Measurements from ENCODE around the gene PDE11A. TPM values are rescaled to one million over a fixed set of nuclear protein-coding genes. Genes with fewer than 3 reads are reported as not detected.

PDE11A gene
- total and polyA plus RNA-seq, 4 donors: 1.0 to 5.9 (median 1.7) TPM

- Histone ChIP-seq H3K27ac (ENCODE audit: low read depth in 1 of 2, low read length in 2 of 2) (no peak overlapping the region), H3K36me3 (ENCODE audit: control insufficient read depth in 4 of 4, insufficient read depth in 3 of 4, low read depth in 1 of 4, low read length in 3 of 4) (no peaks in the 10 kb centered on the region), H3K9ac (ENCODE audit: low read depth in 1 of 2, low read length in 2 of 2) (no peak overlapping the region), H3K9me3 (ENCODE audit: control insufficient read depth in 4 of 4, low read length in 3 of 4) (no peaks in the 10 kb centered on the region), H3K4me1 (ENCODE audit: control insufficient read depth in 4 of 4, insufficient read depth in 4 of 4, low read length in 3 of 4) (peaks cover 2 to 33% (median 14%) of the 10 kb centered on the region in 4 donors), H3K27me3 (ENCODE audit: control insufficient read depth in 4 of 4, insufficient read depth in 4 of 4, low read length in 3 of 4) (no peaks in the 10 kb centered on the region), H3K4me3 (ENCODE audit: low read depth in 1 of 3, low read length in 3 of 3) (no peak overlapping the region)
- TF ChIP-seq RXRA (IDR thresholded peaks at IDR 0.05): no peak
- TF ChIP-seq EGR1 (IDR thresholded peaks at IDR 0.05; ENCODE audit: low read depth in 2 of 2): no peak
- no peak for TF ChIP-seq REST (IDR thresholded peaks at IDR 0.05)
- no peak for TF ChIP-seq SP1 (IDR thresholded peaks at IDR 0.05)
- no peak for TF ChIP-seq RAD21 (IDR thresholded peaks at IDR 0.05)
- no peak for TF ChIP-seq NR2F2 (IDR thresholded peaks at IDR 0.05)
- TF ChIP-seq FOXA2 (IDR thresholded peaks at IDR 0.05): no peak
- TF ChIP-seq HNF4G (IDR thresholded peaks at IDR 0.05): no peak
- no peak for TF ChIP-seq ATF3 (IDR thresholded peaks at IDR 0.05)
- no peak for TF ChIP-seq ZBTB33 (IDR thresholded peaks at IDR 0.05)
- TF ChIP-seq TAF1 (conservative IDR thresholded peaks at IDR 0.05): no peak
- no peak for TF ChIP-seq HNF4A (conservative IDR thresholded peaks at IDR 0.05)
- no peak for TF ChIP-seq FOXA1 (IDR thresholded peaks at IDR 0.05)
- TF ChIP-seq YY1 (IDR thresholded peaks at IDR 0.05): no peak
- DNase-seq (ENCODE audit: low spot score): no peak
- WGBS: 94% methylated on average over 1 of the region's 1 CpG
Observed at GRCh38 chr2:178068823-178069454, 3.6 kb downstream of the PDE11A start.

- WGBS: 90% methylated on average over 1 of the region's 1 CpG
- H3K4me3 ChIP-seq (ENCODE audit: low read depth in 1 of 3, low read length in 3 of 3): no peak overlapping the region
- TF ChIP-seq YY1 (IDR thresholded peaks at IDR 0.05): no peak
- no peak for TF ChIP-seq MAX (IDR thresholded peaks at IDR 0.05)
- no peak for TF ChIP-seq FOXA2 (IDR thresholded peaks at IDR 0.05)
- TF ChIP-seq SP1 (IDR thresholded peaks at IDR 0.05): no peak
- no peak for TF ChIP-seq FOXA1 (IDR thresholded peaks at IDR 0.05)
- no peak for TF ChIP-seq EGR1 (IDR thresholded peaks at IDR 0.05; ENCODE audit: low read depth in 2 of 2)
- no peak for TF ChIP-seq NR2F2 (IDR thresholded peaks at IDR 0.05)
- no peaks in the 10 kb centered on the region for H3K27me3 ChIP-seq (ENCODE audit: control insufficient read depth in 4 of 4, insufficient read depth in 4 of 4, low read length in 3 of 4)
- no peaks in the 10 kb centered on the region for H3K9me3 ChIP-seq (ENCODE audit: control insufficient read depth in 4 of 4, low read length in 3 of 4)
- H3K27ac ChIP-seq (ENCODE audit: low read depth in 1 of 2, low read length in 2 of 2): no peak overlapping the region
- H3K4me1 ChIP-seq (ENCODE audit: control insufficient read depth in 4 of 4, insufficient read depth in 4 of 4, low read length in 3 of 4): peaks cover 2 to 17% (median 9%) of the 10 kb centered on the region in 4 donors
- H3K36me3 ChIP-seq (ENCODE audit: control insufficient read depth in 4 of 4, insufficient read depth in 3 of 4, low read depth in 1 of 4, low read length in 3 of 4): no peaks in the 10 kb centered on the region
- H3K9ac ChIP-seq (ENCODE audit: low read depth in 1 of 2, low read length in 2 of 2): no peak overlapping the region
- no peak for DNase-seq (ENCODE audit: low spot score)
Observed at GRCh38 chr2:178066890-178067669, 5.5 kb downstream of the PDE11A start.
